HEK293 (cell line): Measurements from ENCODE around the gene TMCC1.

ENCODE experiments used
- CTCF ChIA-PET: fragments of 350-600 bp; formaldehyde crosslinking; extraction: SDS; loops from one replicate; lab custom pipeline; 2021; ENCODE audit warnings: antibody characterized with exemption; lab: Yijun Ruan, JAX
- POLR2A ChIA-PET: fragments of 300-600 bp; formaldehyde crosslinking; extraction: SDS; loops from one replicate; lab custom pipeline; 2020; ENCODE audit warnings: antibody characterized with exemption, inconsistent platforms; lab: Yijun Ruan, JAX
- H3K27ac ChIP-seq: fragments of 200-500 bp; sonication (Bioruptor generic); 2 replicates; pipeline ENCODE4 v1.5.1; 2014; ENCODE audit warnings: low read depth, low read length, control low read depth, inconsistent platforms; ENCODE audit errors: extremely low read depth
- H3K36me3 ChIP-seq, 2 experiments: fragments of 200-500 bp in 1 of 2; sonication (Bioruptor generic) in 1 of 2; 1 replicate in 1 of 2; 2 replicates in 1 of 2; pipeline ENCODE4 v1.5.1; 2014 to 2017; ENCODE audit warnings: inconsistent platforms in 2 of 2, low read length in 2 of 2; ENCODE audit not compliant: control insufficient read depth in 2 of 2, insufficient read depth in 1 of 2
- H3K4me1 ChIP-seq: fragments of 200-500 bp; sonication (Bioruptor generic); 2 replicates; pipeline ENCODE4 v1.5.1; 2014; ENCODE audit warnings: mild to moderate bottlenecking, low read length, inconsistent platforms; ENCODE audit not compliant: control insufficient read depth, insufficient read depth
- H3K4me3 ChIP-seq: 2 replicates; pipeline ENCODE4 v1.5.1; 2011; ENCODE audit warnings: low read depth, mild to moderate bottlenecking, control low read depth, low read length, moderate library complexity
- H3K9me3 ChIP-seq: fragments of 200-500 bp; sonication (Bioruptor generic); 2 replicates; pipeline ENCODE4 v1.5.1; 2014; ENCODE audit warnings: low read depth, low read length, inconsistent platforms; ENCODE audit not compliant: control insufficient read depth, insufficient read depth
- FEZF1 ChIP-seq: fragments of 450-650 bp; formaldehyde crosslinking; IDR thresholded peaks from 2 replicates; pipeline ENCODE4 v1.5.1; 2016; ENCODE audit warnings: missing biosample characterization, missing genetic modification characterization
- GLIS1 ChIP-seq: fragments of 450-650 bp; formaldehyde crosslinking; IDR thresholded peaks from 2 replicates; pipeline ENCODE4 v1.5.1; 2016; ENCODE audit warnings: missing biosample characterization, missing genetic modification characterization
- KLF7 ChIP-seq: fragments of 450-650 bp; formaldehyde crosslinking; IDR thresholded peaks from 2 replicates; pipeline ENCODE4 v1.5.1; 2016; ENCODE audit warnings: missing biosample characterization, missing genetic modification characterization, borderline replicate concordance
- YY1 ChIP-seq: fragments of 450-650 bp; formaldehyde crosslinking; IDR thresholded peaks from 2 replicates; pipeline ENCODE4 v1.5.1; 2018; ENCODE audit warnings: missing biosample characterization, missing genetic modification characterization
- ZBTB48 ChIP-seq: fragments of 450-650 bp; formaldehyde crosslinking; IDR thresholded peaks from 2 replicates; pipeline ENCODE4 v1.5.1; 2016; ENCODE audit warnings: missing biosample characterization, missing genetic modification characterization
- ZEB2 ChIP-seq: fragments of 450-650 bp; formaldehyde crosslinking; IDR thresholded peaks from 2 replicates; pipeline ENCODE4 v1.5.1; 2016; ENCODE audit warnings: missing biosample characterization, missing genetic modification characterization
- ZNF266 ChIP-seq: fragments of 450-650 bp; formaldehyde crosslinking; IDR thresholded peaks from 2 replicates; pipeline ENCODE4 v1.5.1; 2016; ENCODE audit warnings: missing biosample characterization, missing genetic modification characterization, low read depth
- ZNF335 ChIP-seq: fragments of 450-650 bp; formaldehyde crosslinking; conservative IDR thresholded peaks from 2 replicates; pipeline ENCODE4 v1.5.1; 2016; ENCODE audit warnings: missing biosample characterization, missing genetic modification characterization
- ZNF366 ChIP-seq: fragments of 450-650 bp; formaldehyde crosslinking; conservative IDR thresholded peaks from 2 replicates; pipeline ENCODE4 v1.5.1; 2016; ENCODE audit warnings: missing biosample characterization, missing genetic modification characterization
- ZNF394 ChIP-seq: fragments of 450-650 bp; formaldehyde crosslinking; IDR thresholded peaks from 2 replicates; pipeline ENCODE4 v1.5.1; 2016; ENCODE audit warnings: missing biosample characterization, missing genetic modification characterization, mild to moderate bottlenecking, moderate library complexity, borderline replicate concordance
- ZNF48 ChIP-seq: fragments of 450-650 bp; formaldehyde crosslinking; IDR thresholded peaks from 2 replicates; pipeline ENCODE4 v1.5.1; 2016; ENCODE audit warnings: missing biosample characterization, missing genetic modification characterization
- ZNF510 ChIP-seq: fragments of 450-650 bp; formaldehyde crosslinking; IDR thresholded peaks from 2 replicates; pipeline ENCODE4 v1.5.1; 2018; ENCODE audit warnings: mild to moderate bottlenecking, missing genetic modification characterization, missing biosample characterization; ENCODE audit not compliant: insufficient replicate concordance
- ZNF555 ChIP-seq: fragments of 450-650 bp; formaldehyde crosslinking; conservative IDR thresholded peaks from 2 replicates; pipeline ENCODE4 v1.5.1; 2017; ENCODE audit warnings: missing biosample characterization, mild to moderate bottlenecking, missing genetic modification characterization, inconsistent platforms
- ZNF558 ChIP-seq: fragments of 450-650 bp; formaldehyde crosslinking; IDR thresholded peaks from 2 replicates; pipeline ENCODE4 v1.5.1; 2016; ENCODE audit warnings: missing biosample characterization, missing genetic modification characterization
- ZNF600 ChIP-seq: fragments of 450-650 bp; formaldehyde crosslinking; IDR thresholded peaks from 2 replicates; pipeline ENCODE4 v1.5.1; 2016; ENCODE audit warnings: missing biosample characterization, missing genetic modification characterization
- ZNF629 ChIP-seq: fragments of 450-650 bp; formaldehyde crosslinking; IDR thresholded peaks from 2 replicates; pipeline ENCODE4 v1.5.1; 2017; ENCODE audit warnings: missing biosample characterization, missing genetic modification characterization
- ZNF837 ChIP-seq: fragments of 450-650 bp; formaldehyde crosslinking; IDR thresholded peaks from 2 replicates; pipeline ENCODE4 v1.5.1; 2016; ENCODE audit warnings: missing biosample characterization, missing genetic modification characterization
- ZXDB ChIP-seq: fragments of 450-650 bp; formaldehyde crosslinking; IDR thresholded peaks from 2 replicates; pipeline ENCODE4 v1.5.1; 2016; ENCODE audit warnings: missing biosample characterization, missing genetic modification characterization
- TF ChIP-seq, protein P1 (sequence below): fragments of 450-650 bp; formaldehyde crosslinking; IDR thresholded peaks from 2 replicates; pipeline ENCODE4 v1.5.1; 2016; ENCODE audit warnings: missing biosample characterization, missing genetic modification characterization
- TF ChIP-seq, protein P2 (sequence below): fragments of 450-650 bp; formaldehyde crosslinking; IDR thresholded peaks from 2 replicates; pipeline ENCODE4 v1.5.1; 2017; ENCODE audit warnings: missing biosample characterization, missing genetic modification characterization

TMCC1 gene

DNA sequence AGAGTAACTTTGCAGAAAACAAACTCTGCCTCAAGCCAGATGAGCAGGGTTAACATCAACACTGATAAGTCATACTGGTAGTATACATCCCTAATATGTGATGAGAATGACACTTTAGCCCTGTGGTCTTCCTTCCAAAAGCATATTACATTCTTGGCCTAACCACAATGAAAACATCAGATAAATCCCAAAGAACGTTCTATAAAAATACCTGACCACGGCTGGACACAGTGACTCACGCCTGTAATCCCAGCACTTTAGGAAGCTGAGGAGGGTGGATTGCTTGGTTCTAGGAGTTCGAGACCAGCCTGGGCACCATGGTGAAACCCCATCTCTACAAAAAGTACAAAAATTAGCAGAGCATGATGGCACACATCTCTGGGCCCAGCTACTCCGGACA is 4.7 kb downstream of the TMCC1 start:
- ChIA-PET CTCF (interaction anchor here (1.2 to 1.3 kb wide), 2 partner anchors 57 to 64 kb away, joined by 3 read pairs; no protein-coding TSS in a partner anchor), POLR2A (no interaction called here)
- Histone ChIP-seq H3K4me3 (no peak overlapping the region), H3K4me1 (peaks cover 11% of the 10 kb centered on the region; the same call in 1 of the 2 replicates), H3K36me3 (no peaks in the 10 kb centered on the region), H3K9me3 (no peaks in the 10 kb centered on the region), H3K27ac (no peak overlapping the region)
- TF ChIP-seq ZEB2 (tag by site-specific recombination), result 0 out of 2 replicates have a peak, but pooled peaks have one; percentile 20
- peak; percentile 23; the same call in 1 of the 2 replicates for TF ChIP-seq ZNF600 (tag by site-specific recombination)
- TF ChIP-seq ZNF366, result peak; percentile 56; the same call in 1 of the 2 replicates
- no peak for TF ChIP-seq ZNF48 (tag by site-specific recombination)
- no peak for TF ChIP-seq ZNF266 (tag by site-specific recombination)
- TF ChIP-seq ZNF837 (tag by site-specific recombination), result no peak
- 0 out of 2 replicates have a peak, but pooled peaks have one; percentile 24 for TF ChIP-seq ZXDB (tag by site-specific recombination)
- TF ChIP-seq, protein P1, sequence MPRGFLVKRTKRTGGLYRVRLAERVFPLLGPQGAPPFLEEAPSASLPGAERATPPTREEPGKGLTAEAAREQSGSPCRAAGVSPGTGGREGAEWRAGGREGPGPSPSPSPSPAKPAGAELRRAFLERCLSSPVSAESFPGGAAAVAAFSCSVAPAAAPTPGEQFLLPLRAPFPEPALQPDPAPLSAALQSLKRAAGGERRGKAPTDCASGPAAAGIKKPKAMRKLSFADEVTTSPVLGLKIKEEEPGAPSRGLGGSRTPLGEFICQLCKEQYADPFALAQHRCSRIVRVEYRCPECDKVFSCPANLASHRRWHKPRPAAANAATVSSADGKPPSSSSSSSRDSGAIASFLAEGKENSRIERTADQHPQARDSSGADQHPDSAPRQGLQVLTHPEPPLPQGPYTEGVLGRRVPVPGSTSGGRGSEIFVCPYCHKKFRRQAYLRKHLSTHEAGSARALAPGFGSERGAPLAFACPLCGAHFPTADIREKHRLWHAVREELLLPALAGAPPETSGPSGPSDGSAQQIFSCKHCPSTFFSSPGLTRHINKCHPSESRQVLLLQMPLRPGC (tag by site-specific recombination), result 0 out of 2 replicates have a peak, but pooled peaks have one; percentile 11
- TF ChIP-seq ZNF510 (tag by site-specific recombination), result no peak
- no peak for TF ChIP-seq KLF7
- 0 out of 2 replicates have a peak, but pooled peaks have one; percentile 6 for TF ChIP-seq GLIS1
- peak; percentile 26; the same call in 1 of the 2 replicates for TF ChIP-seq ZNF394 (tag by site-specific recombination)
- no peak for TF ChIP-seq ZBTB48 (tag by site-specific recombination)
- peak; percentile 47; the same call in 1 of the 2 replicates for TF ChIP-seq ZNF629
- peak; percentile 26; the same call in 1 of the 2 replicates for TF ChIP-seq FEZF1 (tag by site-specific recombination)
- TF ChIP-seq, all 188 proteins: peak for 9

DNA sequence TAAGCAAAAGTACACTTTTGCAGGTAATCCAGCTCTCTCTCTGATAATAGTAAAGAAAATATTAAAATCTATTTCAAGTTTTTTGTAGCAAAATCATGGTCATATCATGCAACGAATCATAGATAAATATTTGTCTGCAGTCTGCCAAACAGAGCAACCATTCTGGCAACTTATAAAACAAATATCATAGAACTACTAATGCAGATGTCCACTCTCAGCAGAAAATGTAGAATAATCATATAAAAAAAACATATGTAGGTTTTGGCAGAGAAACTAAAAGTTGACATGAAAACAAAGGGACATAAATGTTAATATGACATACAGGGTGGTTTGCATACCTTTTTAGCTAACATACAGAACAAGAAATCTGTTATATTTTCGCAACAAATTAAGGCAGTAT is 12.2 kb downstream of the TMCC1 start:
- Histone ChIP-seq H3K4me3 (no peak overlapping the region), H3K27ac (no peak overlapping the region), H3K9me3 (no peaks in the 10 kb centered on the region), H3K4me1 (no peaks in the 10 kb centered on the region), H3K36me3 (peaks cover 0 to 27% of the 10 kb centered on the region in 2 experiments; a peak in 2 of 3 replicates)
- no peak for TF ChIP-seq ZNF394 (tag by site-specific recombination)
- no peak for TF ChIP-seq YY1
- TF ChIP-seq ZNF555, result no peak
- TF ChIP-seq ZNF558 (tag by site-specific recombination), result no peak
- no peak for TF ChIP-seq ZEB2 (tag by site-specific recombination)
- POLR2A ChIA-PET, result no interaction called here
- CTCF ChIA-PET, result no interaction called here

DNA sequence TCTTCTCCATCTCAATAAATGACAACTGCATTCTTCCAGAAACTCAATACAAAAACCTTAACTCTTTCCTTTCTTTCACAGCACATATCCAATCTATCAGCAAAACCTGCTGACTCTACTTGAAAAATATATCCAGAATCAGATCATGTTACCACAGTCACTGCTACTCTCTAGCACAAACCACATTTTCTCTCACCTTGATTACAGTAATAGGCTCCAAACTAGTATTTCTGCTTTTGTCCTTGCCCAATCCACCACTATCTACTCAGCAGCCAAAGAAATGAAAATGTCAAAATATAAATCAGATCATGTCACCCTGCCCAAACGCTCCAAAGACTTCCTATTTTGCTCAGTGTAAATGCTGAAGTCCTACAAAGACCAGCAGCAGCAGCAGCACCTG is 15.2 kb downstream of the TMCC1 start:
- CTCF ChIA-PET, result no interaction called here
- Histone ChIP-seq H3K4me3 (no peak overlapping the region), H3K9me3 (no peaks in the 10 kb centered on the region), H3K27ac (no peak overlapping the region), H3K36me3 (peaks cover 5 to 40% of the 10 kb centered on the region in 2 experiments; a peak in 2 of 3 replicates), H3K4me1 (no peaks in the 10 kb centered on the region)
- TF ChIP-seq ZNF335 (tag by site-specific recombination), result no peak
- TF ChIP-seq, protein P2, sequence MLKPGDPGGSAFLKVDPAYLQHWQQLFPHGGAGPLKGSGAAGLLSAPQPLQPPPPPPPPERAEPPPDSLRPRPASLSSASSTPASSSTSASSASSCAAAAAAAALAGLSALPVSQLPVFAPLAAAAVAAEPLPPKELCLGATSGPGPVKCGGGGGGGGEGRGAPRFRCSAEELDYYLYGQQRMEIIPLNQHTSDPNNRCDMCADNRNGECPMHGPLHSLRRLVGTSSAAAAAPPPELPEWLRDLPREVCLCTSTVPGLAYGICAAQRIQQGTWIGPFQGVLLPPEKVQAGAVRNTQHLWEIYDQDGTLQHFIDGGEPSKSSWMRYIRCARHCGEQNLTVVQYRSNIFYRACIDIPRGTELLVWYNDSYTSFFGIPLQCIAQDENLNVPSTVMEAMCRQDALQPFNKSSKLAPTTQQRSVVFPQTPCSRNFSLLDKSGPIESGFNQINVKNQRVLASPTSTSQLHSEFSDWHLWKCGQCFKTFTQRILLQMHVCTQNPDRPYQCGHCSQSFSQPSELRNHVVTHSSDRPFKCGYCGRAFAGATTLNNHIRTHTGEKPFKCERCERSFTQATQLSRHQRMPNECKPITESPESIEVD, result peak; percentile 85
- POLR2A ChIA-PET, result no interaction called here
